H1 (cell line): ENCODE measurements around the gene MGST3. TPM values are rescaled to one million over a fixed set of nuclear protein-coding genes. Genes with fewer than 3 reads are reported as not detected.
A peak's percentile ranks its signal among the peaks of the same experiment; 100 is the strongest.

Experiments used
- CTCF ChIA-PET: fragments of 300-600 bp; sonication (Branson Sonifier 250); formaldehyde crosslinking; loops from one replicate; lab custom pipeline; 2021; ENCODE audit not compliant: partially characterized antibody; lab: Charles Lee
- POLR2A ChIA-PET: fragments of 300-600 bp; sonication (Branson Sonifier 250); formaldehyde crosslinking; loops from one replicate; lab custom pipeline; 2021; ENCODE audit warnings: inconsistent platforms; ENCODE audit not compliant: partially characterized antibody; lab: Charles Lee
- DNase-seq, 2 experiments: peaks; one replicate each; pipeline versions ENCODE4 v3.0.0 to v3.0.0-alpha.2; 2010 to 2022; ENCODE audit warnings: low spot score in 2 of 2, low read depth in 1 of 2, mixed read lengths in 1 of 2
- FAIRE-seq: peaks from 2 replicates; lab custom pipeline; 2011; peaks lifted over from hg19 to GRCh38; lab: Jason Lieb, UNC
- H2AFZ ChIP-seq: 2 replicates; pipeline ENCODE4 v1.8.1; 2012; ENCODE audit warnings: low read length, inconsistent platforms
- H2AK5ac ChIP-seq: 2 replicates; pipeline ENCODE4 v1.6.1; 2013; ENCODE audit warnings: low read depth, low read length
- H2BK120ac ChIP-seq: replicated peaks from 2 replicates; pipeline ENCODE3; 2013; ENCODE audit warnings: low read depth, low read length, inconsistent platforms
- H2BK12ac ChIP-seq: 2 replicates; pipeline ENCODE4 v1.6.1; 2013; ENCODE audit warnings: low read depth, low read length
- H2BK15ac ChIP-seq: 2 replicates; pipeline ENCODE4 v1.6.1; 2013; ENCODE audit warnings: low read length
- H2BK20ac ChIP-seq: 2 replicates; pipeline ENCODE4 v1.6.1; 2013; ENCODE audit warnings: low read length
- H2BK5ac ChIP-seq: 2 replicates; pipeline ENCODE4 v1.6.1; 2013; ENCODE audit warnings: low read depth, low read length
- H3K14ac ChIP-seq: 2 replicates; pipeline ENCODE4 v1.6.1; 2013; ENCODE audit warnings: inconsistent platforms; ENCODE audit not compliant: insufficient read length
- H3K18ac ChIP-seq: 2 replicates; pipeline ENCODE4 v1.6.1; 2013; ENCODE audit warnings: low read length; ENCODE audit errors: extremely low read depth
- H3K23ac ChIP-seq: 2 replicates; pipeline ENCODE4 v1.6.1; 2013; ENCODE audit warnings: inconsistent platforms; ENCODE audit not compliant: insufficient read length
- H3K23me2 ChIP-seq: 2 replicates; pipeline ENCODE4 v1.6.1; 2013; ENCODE audit warnings: low read depth, low read length
- H3K27ac ChIP-seq: 2 replicates; pipeline ENCODE4 v1.6.1; 2011; ENCODE audit warnings: low read depth, low read length, inconsistent platforms
- H3K27me3 ChIP-seq, 4 experiments: replicated peaks in 1 of 4; 1 replicate in 1 of 4; 2 replicates in 3 of 4; pipeline versions ENCODE4 v1.6.1 to v1.8.1; 2011 to 2013; ENCODE audit warnings: low read length in 3 of 4, mild to moderate bottlenecking in 3 of 4, inconsistent platforms in 2 of 4, mixed read lengths in 2 of 4, moderate library complexity in 1 of 4; ENCODE audit not compliant: control insufficient read depth in 3 of 4, insufficient read depth in 3 of 4; ENCODE audit errors: extremely low read depth in 1 of 4
- H3K36me3 ChIP-seq, 4 experiments: 2 replicates each; pipeline versions ENCODE4 v1.6.1 to v1.8.1; 2011 to 2013; ENCODE audit warnings: mild to moderate bottlenecking in 4 of 4, low read length in 3 of 4, moderate library complexity in 2 of 4, control low read depth in 1 of 4, inconsistent platforms in 1 of 4; ENCODE audit not compliant: insufficient read depth in 4 of 4, control insufficient read depth in 2 of 4
- H3K4ac ChIP-seq: replicated peaks from 2 replicates; pipeline ENCODE3; 2013; ENCODE audit warnings: low read length, low read depth, mixed read lengths, inconsistent platforms; ENCODE audit not compliant: insufficient read length
- H3K4me1 ChIP-seq, 4 experiments: replicated peaks in 1 of 4; 1 replicate in 1 of 4; 2 replicates in 3 of 4; pipeline versions ENCODE4 v1.6.1 to v1.8.1; 2011 to 2013; ENCODE audit warnings: low read length in 3 of 4, inconsistent platforms in 2 of 4, mixed read lengths in 1 of 4; ENCODE audit not compliant: insufficient read depth in 4 of 4, control insufficient read depth in 3 of 4
- H3K4me2 ChIP-seq, 2 experiments: 2 replicates each; pipeline versions ENCODE4 v1.6.1 to v1.8.1; 2011 to 2013; ENCODE audit warnings: low read depth in 2 of 2, low read length in 2 of 2, control low read depth in 1 of 2, inconsistent platforms in 1 of 2, mild to moderate bottlenecking in 1 of 2; ENCODE audit not compliant: insufficient read depth in 1 of 2
- H3K4me3 ChIP-seq, 4 experiments: fragments of 200-600, 300-600 bp in 1 of 4; sonication (generic), shearing (Covaris generic), sonication (Bioruptor Twin) in 1 of 4; 2 replicates each; pipeline versions ENCODE4 v1.5.1 to v1.8.1; 2011 to 2016; ENCODE audit warnings: low read length in 4 of 4, low read depth in 3 of 4, control low read depth in 2 of 4, inconsistent platforms in 2 of 4, mild to moderate bottlenecking in 2 of 4, mixed read lengths in 1 of 4, moderate library complexity in 1 of 4; ENCODE audit not compliant: insufficient read depth in 2 of 4; ENCODE audit errors: extremely low read depth in 1 of 4
- H3K56ac ChIP-seq: replicated peaks from 2 replicates; pipeline ENCODE3; 2013; ENCODE audit warnings: low read depth, mild to moderate bottlenecking, mixed read lengths, low read length, inconsistent platforms; ENCODE audit not compliant: insufficient read length
- H3K79me1 ChIP-seq: 2 replicates; pipeline ENCODE4 v1.6.1; 2013; ENCODE audit warnings: low read depth, low read length, control low read depth
- H3K79me2 ChIP-seq, 2 experiments: 2 replicates each; pipeline versions ENCODE4 v1.6.1 to v1.8.1; 2012 to 2013; ENCODE audit warnings: low read length in 2 of 2, mild to moderate bottlenecking in 2 of 2, inconsistent platforms in 1 of 2; ENCODE audit not compliant: insufficient read depth in 2 of 2, control insufficient read depth in 1 of 2
- H3K9ac ChIP-seq, 4 experiments: replicated peaks in 1 of 4; 1 replicate in 1 of 4; 2 replicates in 3 of 4; pipeline versions ENCODE4 v1.6.1 to v1.8.1; 2011 to 2013; ENCODE audit warnings: low read depth in 3 of 4, low read length in 3 of 4, control low read depth in 2 of 4, mild to moderate bottlenecking in 2 of 4, moderate library complexity in 2 of 4, inconsistent platforms in 1 of 4; ENCODE audit errors: extremely low read depth in 1 of 4
- H3K9me3 ChIP-seq, 2 experiments: 2 replicates each; pipeline versions ENCODE4 v1.6.1 to v1.8.1; 2012 to 2013; ENCODE audit warnings: mild to moderate bottlenecking in 2 of 2, moderate library complexity in 2 of 2, control low read depth in 1 of 2, inconsistent platforms in 1 of 2, low read depth in 1 of 2, low read length in 1 of 2, mixed read lengths in 1 of 2; ENCODE audit not compliant: insufficient read depth in 2 of 2
- H4K20me1 ChIP-seq, 2 experiments: replicated peaks in 1 of 2; 2 replicates each; pipeline versions ENCODE3 to v1.8.1; 2011 to 2013; ENCODE audit warnings: inconsistent platforms in 2 of 2, low read length in 2 of 2, mild to moderate bottlenecking in 1 of 2; ENCODE audit not compliant: insufficient read depth in 2 of 2, control insufficient read depth in 1 of 2
- H4K5ac ChIP-seq: 2 replicates; pipeline ENCODE4 v1.6.1; 2013; ENCODE audit warnings: low read length, low read depth, mixed read lengths, inconsistent platforms; ENCODE audit not compliant: insufficient read length
- H4K8ac ChIP-seq: 2 replicates; pipeline ENCODE4 v1.8.0; 2013; ENCODE audit warnings: mild to moderate bottlenecking, moderate library complexity, low read length, inconsistent platforms; ENCODE audit not compliant: insufficient read depth; ENCODE audit errors: extremely low read depth
- H4K91ac ChIP-seq: replicated peaks from 2 replicates; pipeline ENCODE3; 2013; ENCODE audit warnings: low read length, mixed read lengths, inconsistent platforms; ENCODE audit not compliant: insufficient read length
- FOSL1 ChIP-seq: IDR thresholded peaks from 2 replicates; pipeline ENCODE4 v1.6.1; 2011; ENCODE audit warnings: mild to moderate bottlenecking, low read depth, low read length, moderate library complexity; ENCODE audit not compliant: insufficient read depth
- HDAC6 ChIP-seq: IDR thresholded peaks from one replicate; pipeline ENCODE4 v1.7.1; 2012; ENCODE audit warnings: low read depth, mild to moderate bottlenecking, inconsistent platforms, low read length, moderate library complexity
- SP1 ChIP-seq: IDR thresholded peaks from 2 replicates; pipeline ENCODE4 v1.6.1; 2011; ENCODE audit warnings: low read depth, low read length
- WGBS, 2 experiments: shearing (Covaris generic) in 1 of 2; methylation state at CpG; one replicate each; pipeline versions ENCODE4 v1.1.6 to v1.1.7; 2013 to 2015; ENCODE audit warnings: low lambda C conversion rate in 2 of 2, mixed read lengths in 2 of 2, inconsistent platforms in 1 of 2, low coverage in 1 of 2, missing lambda C conversion rate in 1 of 2; ENCODE audit not compliant: insufficient replicate concordance in 2 of 2, insufficient coverage in 1 of 2, insufficient read length in 1 of 2; ENCODE audit errors: extremely low coverage in 1 of 2, missing lambda C conversion rate in 1 of 2; 5-methylcytosine and 5-hydroxymethylcytosine counted together
- polyA plus RNA-seq, 7 experiments: library from polyadenylated mRNA; depleted of rRNA in 3 of 7; stranded (reverse) in 5 of 7; unstranded in 2 of 7; fragments of >200 nt in 5 of 7; fragments of 200-250 nt in 2 of 7; gene quantifications; 1 replicate in 5 of 7; 2 replicates in 1 of 7; 4 replicates in 1 of 7; pipeline versions ENCODE4 v1.2.1 to v1.2.3, GENCODE V29; 2011 to 2013; ENCODE audit warnings: missing spikeins in 2 of 7, mixed read lengths in 2 of 7
- total RNA-seq: library from RNA; stranded (reverse); fragmentation: NEBNext Ultra II Directional; extraction: Animal tissue kit (Norgen Biotek cat#: 25700); gene quantifications from 2 replicates; pipeline ENCODE4 v1.2.1, GENCODE V29; 2021
- TF ChIP-seq, protein P1 (sequence below): IDR thresholded peaks from 2 replicates; pipeline ENCODE4 v1.6.1; 2011; ENCODE audit warnings: low read length, improper control_type of control experiment

MGST3 gene
- total and polyA plus RNA-seq, 2 of the 8 experiments (the other 6 are each of a cell fraction or from before 2014, with no cell fraction given): 124 to 257 TPM

DNA sequence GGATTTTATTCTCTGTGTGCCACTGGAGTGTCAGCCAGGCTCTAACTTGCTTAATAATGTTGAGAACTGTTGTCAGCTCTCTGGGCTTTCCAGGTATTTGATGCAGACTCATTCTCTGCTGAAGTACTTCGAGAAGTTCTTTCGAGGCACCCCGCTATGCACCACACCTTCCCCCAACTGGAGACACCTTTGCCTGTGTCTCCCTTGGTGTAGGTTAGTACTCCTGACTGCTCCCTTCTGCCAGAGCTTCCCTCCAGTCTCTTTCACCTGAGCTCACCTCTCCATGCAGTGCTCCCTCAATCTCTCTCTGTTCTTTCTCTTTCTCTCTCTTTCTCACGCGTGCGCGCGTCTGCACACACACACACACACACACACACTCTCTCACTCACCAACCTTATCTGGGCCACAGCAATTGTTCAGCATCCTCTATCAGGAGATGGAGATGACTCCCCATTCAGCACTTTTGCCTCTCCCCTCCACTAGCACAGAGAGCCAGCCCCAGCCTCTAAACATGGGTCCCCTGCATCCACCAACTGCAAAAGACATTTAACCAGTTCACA lies 14.0 kb upstream of the MGST3 start:
- no peak for DNase-seq
- H4K5ac ChIP-seq: no peak overlapping the region
- no peak overlapping the region for H2AK5ac ChIP-seq
- no peak overlapping the region for H3K23ac ChIP-seq
- H3K4me3 ChIP-seq: no peak overlapping the region
- ChIA-PET POLR2A (interaction anchor here (1.2 kb wide), 1 partner anchor 15 kb away, joined by 3 read pairs; no protein-coding TSS in a partner anchor), CTCF (interaction anchor here (0.9 to 1.8 kb wide), 5 partner anchors 15 to 297 kb away, joined by 3 to 4 read pairs (median 3); no protein-coding TSS in a partner anchor)
- H4K8ac ChIP-seq: no peak overlapping the region
- H2BK20ac ChIP-seq: no peak overlapping the region
- H3K23me2 ChIP-seq: no peaks in the 10 kb centered on the region; the same call in none of the 2 replicates
- peak overlapping the region; percentile 24 for H2AFZ ChIP-seq
- H2BK120ac ChIP-seq: no peak overlapping the region
- no peak overlapping the region for H4K91ac ChIP-seq
- H2BK12ac ChIP-seq: no peak overlapping the region
- TF ChIP-seq SP1 (no peak), HDAC6 (no peak), FOSL1 (no peak)
- TF ChIP-seq, protein P1, sequence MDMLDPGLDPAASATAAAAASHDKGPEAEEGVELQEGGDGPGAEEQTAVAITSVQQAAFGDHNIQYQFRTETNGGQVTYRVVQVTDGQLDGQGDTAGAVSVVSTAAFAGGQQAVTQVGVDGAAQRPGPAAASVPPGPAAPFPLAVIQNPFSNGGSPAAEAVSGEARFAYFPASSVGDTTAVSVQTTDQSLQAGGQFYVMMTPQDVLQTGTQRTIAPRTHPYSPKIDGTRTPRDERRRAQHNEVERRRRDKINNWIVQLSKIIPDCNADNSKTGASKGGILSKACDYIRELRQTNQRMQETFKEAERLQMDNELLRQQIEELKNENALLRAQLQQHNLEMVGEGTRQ: no peak
- TF ChIP-seq, all 59 proteins: peak for 0
- 85% methylated on average over 8 of the region's 8 CpGs; no CpG with 5 or more reads in 1 of the 2 experiments for WGBS, 2 experiments
- Histone ChIP-seq H3K4me2 (peak overlapping the region in 1 of 2 experiments; percentile 20; a peak in 2 of 4 replicates), H3K36me3 (no peaks in the 10 kb centered on the region), H2BK15ac (no peak overlapping the region), H3K79me2 (no peaks in the 10 kb centered on the region), H3K27me3 (no peaks in the 10 kb centered on the region), H3K4ac (no peak overlapping the region), H4K20me1 (no peaks in the 10 kb centered on the region), H3K4me1 (peaks cover 0 to 11% (median 1%) of the 10 kb centered on the region in 4 experiments; a peak in 4 of 7 replicates), H3K56ac (peak overlapping the region; percentile 1), H3K9me3 (no peaks in the 10 kb centered on the region), H3K79me1 (no peaks in the 10 kb centered on the region), H3K9ac (no peak overlapping the region), H3K27ac (no peak overlapping the region), H3K14ac (no peak overlapping the region), H3K18ac (no peak overlapping the region), H2BK5ac (no peak overlapping the region)
- FAIRE-seq: no peak
